Measurements from ENCODE around the gene TM4SF20. TPM values are rescaled to one million over a fixed set of nuclear protein-coding genes. Genes with fewer than 3 reads are reported as not detected.
A peak's percentile ranks its signal among the peaks of the same experiment; 100 is the strongest.
"Not testable (repeated sequence)": the region's sequence is repeated elsewhere in the genome, so short reads cannot be mapped to it uniquely, and the experiment has no call there.

Gene TM4SF20
- total RNA-seq, 1 donor from 2014 or later: not detected

- Mint-ChIP-seq H3K27me3 (no peaks in the 10 kb centered on the region), H3K36me3 (ENCODE audit: low read depth) (no peaks in the 10 kb centered on the region), H3K4me1 (peaks cover 9% of the 10 kb centered on the region), H3K4me3 (no peak overlapping the region), H3K9me3 (no peaks in the 10 kb centered on the region), H3K27ac (no peak overlapping the region)
- DNase-seq: no peak
- intact Hi-C loops (cut with micrococcal nuclease): no loop called here
Observed at GRCh38 chr2:227368574-227368973, 10.5 kb downstream of the TM4SF20 start.

- H3K4me3 Mint-ChIP-seq: no peak overlapping the region
- H3K27ac Mint-ChIP-seq: no peak overlapping the region
- H3K36me3 Mint-ChIP-seq (ENCODE audit: low read depth): no peaks in the 10 kb centered on the region
- intact Hi-C loops (cut with micrococcal nuclease): no loop called here
- H3K27me3 Mint-ChIP-seq: no peaks in the 10 kb centered on the region
- H3K9me3 Mint-ChIP-seq: no peaks in the 10 kb centered on the region
- no peak for DNase-seq
- H3K4me1 Mint-ChIP-seq: peaks cover 6% of the 10 kb centered on the region
Observed at GRCh38 chr2:227367427-227367795, 11.7 kb downstream of the TM4SF20 start.

- no peak overlapping the region for H3K27ac Mint-ChIP-seq
- H3K27me3 Mint-ChIP-seq: no peaks in the 10 kb centered on the region
- intact Hi-C loops (cut with micrococcal nuclease): no loop called here
Observed at GRCh38 chr2:227366769-227367426, 12.2 kb downstream of the TM4SF20 start.

GRCh38 chr2:227365833-227366232 lies 13.3 kb downstream of the TM4SF20 start:
- DNase-seq: no peak
- intact Hi-C loops (cut with micrococcal nuclease): no loop called here
- Mint-ChIP-seq H3K9me3 (no peaks in the 10 kb centered on the region), H3K36me3 (ENCODE audit: low read depth) (no peaks in the 10 kb centered on the region), H3K4me3 (no peak overlapping the region), H3K27me3 (no peaks in the 10 kb centered on the region), H3K4me1 (peaks cover 2% of the 10 kb centered on the region), H3K27ac (no peak overlapping the region)

More at GRCh38 chr2:227366769-227367426, 12.2 kb downstream of the TM4SF20 start:
- Mint-ChIP-seq H3K4me1 (peaks cover 4% of the 10 kb centered on the region), H3K36me3 (ENCODE audit: low read depth) (no peaks in the 10 kb centered on the region), H3K9me3 (no peaks in the 10 kb centered on the region), H3K4me3 (no peak overlapping the region)
- no peak for DNase-seq

- H3K27me3 Mint-ChIP-seq; intact Hi-C loops (cut with micrococcal nuclease); H3K4me3 Mint-ChIP-seq; H3K4me1 Mint-ChIP-seq; H3K27ac Mint-ChIP-seq; H3K9me3 Mint-ChIP-seq; DNase-seq; H3K36me3 Mint-ChIP-seq (ENCODE audit: low read depth): not testable (repeated sequence)
Observed at GRCh38 chr2:227364585-227365263, 14.4 kb downstream of the TM4SF20 start.

GRCh38 chr2:227363756-227364155 lies 15.3 kb downstream of the TM4SF20 start:
- H3K36me3 Mint-ChIP-seq (ENCODE audit: low read depth): peaks cover 6% of the 10 kb centered on the region
- no peak overlapping the region for H3K4me3 Mint-ChIP-seq
- intact Hi-C loops (cut with micrococcal nuclease): no loop called here
- no peaks in the 10 kb centered on the region for H3K4me1 Mint-ChIP-seq
- H3K27me3 Mint-ChIP-seq: no peaks in the 10 kb centered on the region
- no peak for DNase-seq
- no peaks in the 10 kb centered on the region for H3K9me3 Mint-ChIP-seq
- H3K27ac Mint-ChIP-seq: no peak overlapping the region

GRCh38 chr2:227360351-227360750 lies 18.8 kb downstream of the TM4SF20 start:
- H3K36me3 Mint-ChIP-seq (ENCODE audit: low read depth): peaks cover 17% of the 10 kb centered on the region
- intact Hi-C loops (cut with micrococcal nuclease): no loop called here
- H3K4me3 Mint-ChIP-seq: no peak overlapping the region
- no peaks in the 10 kb centered on the region for H3K9me3 Mint-ChIP-seq
- H3K4me1 Mint-ChIP-seq: no peaks in the 10 kb centered on the region
- no peaks in the 10 kb centered on the region for H3K27me3 Mint-ChIP-seq
- H3K27ac Mint-ChIP-seq: no peak overlapping the region
- DNase-seq: no peak

- intact Hi-C loops (cut with micrococcal nuclease): no loop called here
- peaks cover 9% of the 10 kb centered on the region for H3K4me1 Mint-ChIP-seq
- DNase-seq: no peak
- H3K27me3 Mint-ChIP-seq: no peaks in the 10 kb centered on the region
- H3K4me3 Mint-ChIP-seq: no peak overlapping the region
- peaks cover 23% of the 10 kb centered on the region for H3K36me3 Mint-ChIP-seq (ENCODE audit: low read depth)
- peak overlapping the region; percentile 56 for H3K27ac Mint-ChIP-seq
- no peaks in the 10 kb centered on the region for H3K9me3 Mint-ChIP-seq
Observed at GRCh38 chr2:227351639-227352038, 27.5 kb downstream of the TM4SF20 start.

GRCh38 chr2:227349989-227350612 lies 29.0 kb downstream of the TM4SF20 start:
- H3K27ac Mint-ChIP-seq: no peak overlapping the region
- no peak for DNase-seq
- intact Hi-C loops (cut with micrococcal nuclease): no loop called here
- H3K4me1 Mint-ChIP-seq: peaks cover 9% of the 10 kb centered on the region
- peaks cover 25% of the 10 kb centered on the region for H3K36me3 Mint-ChIP-seq (ENCODE audit: low read depth)
- H3K4me3 Mint-ChIP-seq: no peak overlapping the region
- no peaks in the 10 kb centered on the region for H3K27me3 Mint-ChIP-seq
- H3K9me3 Mint-ChIP-seq: no peaks in the 10 kb centered on the region

GRCh38 chr2:227348324-227348723 lies 30.8 kb downstream of the TM4SF20 start:
- Mint-ChIP-seq H3K36me3 (ENCODE audit: low read depth) (peaks cover 21% of the 10 kb centered on the region), H3K9me3 (no peaks in the 10 kb centered on the region), H3K4me3 (no peak overlapping the region), H3K27ac (no peak overlapping the region), H3K4me1 (peaks cover 9% of the 10 kb centered on the region), H3K27me3 (no peaks in the 10 kb centered on the region)
- intact Hi-C loops (cut with micrococcal nuclease): no loop called here
- no peak for DNase-seq

GRCh38 chr2:227347117-227347516 lies 32.0 kb downstream of the TM4SF20 start:
- Mint-ChIP-seq H3K4me1 (peaks cover 6% of the 10 kb centered on the region), H3K27me3 (no peaks in the 10 kb centered on the region), H3K36me3 (ENCODE audit: low read depth) (peaks cover 25% of the 10 kb centered on the region), H3K27ac (no peak overlapping the region), H3K9me3 (no peaks in the 10 kb centered on the region), H3K4me3 (no peak overlapping the region)
- DNase-seq: no peak
- intact Hi-C loops (cut with micrococcal nuclease): no loop called here

GRCh38 chr2:227344231-227344630 lies 34.9 kb downstream of the TM4SF20 start:
- no peak for DNase-seq
- peaks cover 25% of the 10 kb centered on the region for H3K36me3 Mint-ChIP-seq (ENCODE audit: low read depth)
- H3K4me3 Mint-ChIP-seq: no peak overlapping the region
- H3K4me1 Mint-ChIP-seq: peaks cover 2% of the 10 kb centered on the region
- intact Hi-C loops (cut with micrococcal nuclease): no loop called here
- H3K9me3 Mint-ChIP-seq: no peaks in the 10 kb centered on the region
- no peak overlapping the region for H3K27ac Mint-ChIP-seq
- no peaks in the 10 kb centered on the region for H3K27me3 Mint-ChIP-seq

GRCh38 chr2:227341553-227341952 lies 37.6 kb downstream of the TM4SF20 start:
- DNase-seq: no peak
- H3K4me3 Mint-ChIP-seq: no peak overlapping the region
- no peaks in the 10 kb centered on the region for H3K27me3 Mint-ChIP-seq
- peaks cover 2% of the 10 kb centered on the region for H3K4me1 Mint-ChIP-seq
- intact Hi-C loops (cut with micrococcal nuclease): no loop called here
- no peak overlapping the region for H3K27ac Mint-ChIP-seq
- H3K36me3 Mint-ChIP-seq (ENCODE audit: low read depth): peaks cover 24% of the 10 kb centered on the region
- H3K9me3 Mint-ChIP-seq: no peaks in the 10 kb centered on the region

- DNase-seq: no peak
- H3K27me3 Mint-ChIP-seq: no peaks in the 10 kb centered on the region
Observed at GRCh38 chr2:227340106-227340505, 39.0 kb downstream of the TM4SF20 start.

More at GRCh38 chr2:227340106-227340505, 39.0 kb downstream of the TM4SF20 start:
- H3K36me3 Mint-ChIP-seq (ENCODE audit: low read depth): peaks cover 32% of the 10 kb centered on the region
- intact Hi-C loops (cut with micrococcal nuclease): no loop called here
- no peak overlapping the region for H3K4me3 Mint-ChIP-seq
- no peak overlapping the region for H3K27ac Mint-ChIP-seq
- H3K4me1 Mint-ChIP-seq: peaks cover 10% of the 10 kb centered on the region
- no peaks in the 10 kb centered on the region for H3K9me3 Mint-ChIP-seq

Data from activated CD4-positive, alpha-beta T cell treated with anti-CD3 and anti-CD28 coated beads, Interleukin-2, amount 10 ng/mL, durations not matched to agents 24 days and 14 days (primary cell).